HG03103 (cell line): Measurements from ENCODE around the gene SMYD4.
"Not testable (repeated sequence)": the region's sequence is repeated elsewhere in the genome, so short reads cannot be mapped to it uniquely, and the experiment has no call there.

Experiments
- ATAC-seq: cut with Tn5 transposase; IDR thresholded peaks from one replicate; pipeline ENCODE4 v1.9.1; 2021; ENCODE audit warnings: low read depth; ENCODE audit not compliant: unreplicated experiment

The SMYD4 gene

GRCh38 chr17:1783834-1784611, 45.7 kb downstream of the SMYD4 start:
- ATAC-seq = no peak

GRCh38 chr17:1783271-1783670, 46.4 kb downstream of the SMYD4 start:
- ATAC-seq = no peak

GRCh38 chr17:1782171-1782567, 47.5 kb downstream of the SMYD4 start:
- no peak for ATAC-seq

GRCh38 chr17:1779571-1780131, 50.1 kb downstream of the SMYD4 start:
- ATAC-seq = no peak

GRCh38 chr17:1776857-1777256, 52.8 kb downstream of the SMYD4 start:
- no peak for ATAC-seq

GRCh38 chr17:1776328-1776727, 53.4 kb downstream of the SMYD4 start:
- no peak for ATAC-seq

GRCh38 chr17:1774390-1775176, 55.1 kb downstream of the SMYD4 start:
- no peak for ATAC-seq

GRCh38 chr17:1773696-1774181, 56.0 kb downstream of the SMYD4 start:
- ATAC-seq = no peak

GRCh38 chr17:1773000-1773695, 56.6 kb downstream of the SMYD4 start:
- not testable (repeated sequence) for ATAC-seq

- no peak for ATAC-seq
Observed at GRCh38 chr17:1769822-1770477, 59.8 kb downstream of the SMYD4 start.

GRCh38 chr17:1767358-1767757, 62.3 kb downstream of the SMYD4 start:
- no peak for ATAC-seq

GRCh38 chr17:1766382-1767135, 63.1 kb downstream of the SMYD4 start:
- no peak for ATAC-seq

- no peak for ATAC-seq
Observed at GRCh38 chr17:1765576-1765975, 64.1 kb downstream of the SMYD4 start.

GRCh38 chr17:1764705-1765104, 65.0 kb downstream of the SMYD4 start:
- ATAC-seq = not testable (repeated sequence)

GRCh38 chr17:1764284-1764683, 65.4 kb downstream of the SMYD4 start:
- no peak for ATAC-seq

- ATAC-seq = no peak
Observed at GRCh38 chr17:1762901-1763898, 66.5 kb downstream of the SMYD4 start.

GRCh38 chr17:1762233-1762900, 67.3 kb downstream of the SMYD4 start:
- ATAC-seq = no peak

GRCh38 chr17:1759529-1759928, 70.2 kb downstream of the SMYD4 start:
- ATAC-seq = no peak
